ENCODE results near the gene CSPG4. TPM values are rescaled to one million over a fixed set of nuclear protein-coding genes. Genes with fewer than 3 reads are reported as not detected.
A peak's percentile ranks its signal among the peaks of the same experiment; 100 is the strongest.

The CSPG4 gene
- total RNA-seq, 1 experiment from 2014 or later: 17.5 TPM

GRCh38 chr15:75697523-75697922 is 15.1 kb downstream of the CSPG4 start:
- ATAC-seq (no peak), DNase-seq (ENCODE audit: low read depth, low spot score) (no peak)
- BruUV-seq (replicated peaks): no TSS peak
- no peaks in the 10 kb centered on the region for H3K27me3 ChIP-seq (ENCODE audit: control insufficient read depth, insufficient read depth, low read length)
- H3K9me3 ChIP-seq (ENCODE audit: control insufficient read depth, insufficient read depth, low read depth, low read length): no peaks in the 10 kb centered on the region
- POLR2A ChIA-PET: no interaction called here
- TF ChIP-seq TCF7L2 (IDR thresholded peaks at IDR 0.05; ENCODE audit: low read depth, low read length) (no peak), POLR2AphosphoS5 (IDR thresholded peaks at IDR 0.05; ENCODE audit: low read depth, low read length) (no peak), REST (IDR thresholded peaks at IDR 0.05; ENCODE audit: insufficient read depth in 1 of 2, low read depth in 2 of 2, low read length in 1 of 2) (no peak), SIN3A (IDR thresholded peaks at IDR 0.05; ENCODE audit: borderline replicate concordance, insufficient read depth, low read depth, low read length) (no peak), CTCF (IDR thresholded peaks at IDR 0.05) (no peak)
- intact Hi-C loops (cut with micrococcal nuclease; ENCODE audit: unreplicated experiment) (no loop called here), in situ Hi-C loops (cut with HindIII; ENCODE audit: low pct_unique_long_range_greater_than_20kb, low sequenced_read_pairs) (no loop called here)
- H3K27ac ChIP-seq (ENCODE audit: low read length): no peak overlapping the region
- H3K4me3 ChIP-seq (ENCODE audit: low read depth in 2 of 2, low read length in 2 of 2): no peak overlapping the region
- peaks cover 33% of the 10 kb centered on the region for H3K4me1 ChIP-seq (ENCODE audit: control insufficient read depth, insufficient read depth, low read length)
- H3K36me3 ChIP-seq (ENCODE audit: control insufficient read depth, insufficient read depth, low read length): no peaks in the 10 kb centered on the region
- CTCF ChIA-PET: no interaction called here

GRCh38 chr15:75696854-75697259 is 15.8 kb downstream of the CSPG4 start:
- no peak for DNase-seq (ENCODE audit: low read depth, low spot score)
- BruUV-seq (replicated peaks): no TSS peak
- no peak overlapping the region for H3K27ac ChIP-seq (ENCODE audit: low read length)
- ChIA-PET CTCF (no interaction called here), POLR2A (no interaction called here)
- H3K4me3 ChIP-seq (ENCODE audit: low read depth in 2 of 2, low read length in 2 of 2): no peak overlapping the region
- no peaks in the 10 kb centered on the region for H3K27me3 ChIP-seq (ENCODE audit: control insufficient read depth, insufficient read depth, low read length)
- H3K4me1 ChIP-seq (ENCODE audit: control insufficient read depth, insufficient read depth, low read length): peaks cover 33% of the 10 kb centered on the region
- H3K9me3 ChIP-seq (ENCODE audit: control insufficient read depth, insufficient read depth, low read depth, low read length): no peaks in the 10 kb centered on the region
- intact Hi-C loops (cut with micrococcal nuclease; ENCODE audit: unreplicated experiment): no loop called here
- H3K36me3 ChIP-seq (ENCODE audit: control insufficient read depth, insufficient read depth, low read length): no peaks in the 10 kb centered on the region
- in situ Hi-C loops (cut with HindIII; ENCODE audit: low pct_unique_long_range_greater_than_20kb, low sequenced_read_pairs): no loop called here
- ATAC-seq: peak; percentile 18; the same call in 1 of the 2 replicates
- TF ChIP-seq TCF7L2 (IDR thresholded peaks at IDR 0.05; ENCODE audit: low read depth, low read length) (no peak), POLR2AphosphoS5 (IDR thresholded peaks at IDR 0.05; ENCODE audit: low read depth, low read length) (no peak), SIN3A (IDR thresholded peaks at IDR 0.05; ENCODE audit: borderline replicate concordance, insufficient read depth, low read depth, low read length) (no peak), REST (IDR thresholded peaks at IDR 0.05; ENCODE audit: insufficient read depth in 1 of 2, low read depth in 2 of 2, low read length in 1 of 2) (no peak), CTCF (IDR thresholded peaks at IDR 0.05) (no peak)

Data from Panc1 (cell line).